C4-2B (cell line): ENCODE data around the gene CFL1.

ENCODE experiments used
- ZFX ChIP-seq: fragments of 450-650 bp; IDR thresholded peaks from 2 replicates; pipeline ENCODE4 v1.6.1; 2017
- TF ChIP-seq, protein P1 (sequence below): fragments of 450-650 bp; conservative IDR thresholded peaks from 2 replicates; pipeline ENCODE4 v1.5.1; 2017; ENCODE audit warnings: mild to moderate bottlenecking

DNA sequence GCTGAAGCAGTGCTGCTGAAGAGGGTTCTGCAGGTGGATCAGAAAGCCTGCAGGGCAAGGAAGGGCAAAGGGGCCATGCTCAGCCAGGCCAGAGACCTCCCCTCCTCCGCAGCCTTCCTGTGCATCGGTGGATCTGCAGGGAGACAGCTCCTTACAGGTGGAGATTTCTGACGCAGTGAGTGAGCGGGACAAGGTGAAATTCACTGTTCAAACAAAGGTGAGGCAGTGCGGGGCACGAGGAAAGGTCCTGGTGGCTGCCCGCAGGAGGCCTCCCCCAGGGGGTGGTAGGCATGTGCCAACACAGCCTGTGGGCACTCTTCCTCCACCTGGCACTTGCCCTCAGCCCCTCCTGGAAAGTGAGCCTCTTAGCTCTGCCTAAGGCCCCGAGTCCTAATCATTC, 8.6 kb downstream of the CFL1 start:
- TF ChIP-seq, protein P1, sequence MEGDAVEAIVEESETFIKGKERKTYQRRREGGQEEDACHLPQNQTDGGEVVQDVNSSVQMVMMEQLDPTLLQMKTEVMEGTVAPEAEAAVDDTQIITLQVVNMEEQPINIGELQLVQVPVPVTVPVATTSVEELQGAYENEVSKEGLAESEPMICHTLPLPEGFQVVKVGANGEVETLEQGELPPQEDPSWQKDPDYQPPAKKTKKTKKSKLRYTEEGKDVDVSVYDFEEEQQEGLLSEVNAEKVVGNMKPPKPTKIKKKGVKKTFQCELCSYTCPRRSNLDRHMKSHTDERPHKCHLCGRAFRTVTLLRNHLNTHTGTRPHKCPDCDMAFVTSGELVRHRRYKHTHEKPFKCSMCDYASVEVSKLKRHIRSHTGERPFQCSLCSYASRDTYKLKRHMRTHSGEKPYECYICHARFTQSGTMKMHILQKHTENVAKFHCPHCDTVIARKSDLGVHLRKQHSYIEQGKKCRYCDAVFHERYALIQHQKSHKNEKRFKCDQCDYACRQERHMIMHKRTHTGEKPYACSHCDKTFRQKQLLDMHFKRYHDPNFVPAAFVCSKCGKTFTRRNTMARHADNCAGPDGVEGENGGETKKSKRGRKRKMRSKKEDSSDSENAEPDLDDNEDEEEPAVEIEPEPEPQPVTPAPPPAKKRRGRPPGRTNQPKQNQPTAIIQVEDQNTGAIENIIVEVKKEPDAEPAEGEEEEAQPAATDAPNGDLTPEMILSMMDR = no peak
- TF ChIP-seq ZFX = no peak
